ENCODE results near the gene NFIL3. TPM values are rescaled to one million over a fixed set of nuclear protein-coding genes. Genes with fewer than 3 reads are reported as not detected.

Gene NFIL3
- polyA plus RNA-seq, 3 donors: 16.3 to 273 (median 153) TPM

- 1 to 2% (median 1%) methylated on average over 67 of the region's 67 CpGs for WGBS, 3 donors
- H3K27ac ChIP-seq (ENCODE audit: low read depth, low read length): peak overlapping the region; percentile 100
Measured at GRCh38 chr9:91424403-91425176, 958 bp upstream of the NFIL3 start.

- peak overlapping the region; percentile 100 for H3K27ac ChIP-seq (ENCODE audit: low read depth, low read length)
- WGBS, 3 donors: 0 to 2% (median 1%) methylated on average over 60 to 74 of the region's 76 CpGs
Measured at GRCh38 chr9:91422758-91423711, 597 bp downstream of the NFIL3 start.

GRCh38 chr9:91421971-91422757, 1.5 kb downstream of the NFIL3 start:
- 1 to 5% (median 2%) methylated on average over 16 of the region's 16 CpGs for WGBS, 3 donors
- peak overlapping the region; percentile 100 for H3K27ac ChIP-seq (ENCODE audit: low read depth, low read length)

GRCh38 chr9:91421128-91421765, 2.4 kb downstream of the NFIL3 start:
- peak overlapping the region; percentile 79 for H3K27ac ChIP-seq (ENCODE audit: low read depth, low read length)
- 1 to 2% (median 1%) methylated on average over 53 to 69 of the region's 69 CpGs for WGBS, 3 donors

GRCh38 chr9:91420501-91421127, 3.0 kb downstream of the NFIL3 start:
- H3K27ac ChIP-seq (ENCODE audit: low read depth, low read length): peak overlapping the region; percentile 79
- 21 to 53% (median 48%) methylated on average over 16 of the region's 16 CpGs for WGBS, 3 donors

- 44 to 53% (median 47%) methylated on average over 10 of the region's 10 CpGs for WGBS, 3 donors
- H3K27ac ChIP-seq (ENCODE audit: low read depth, low read length): peak overlapping the region; percentile 40
Measured at GRCh38 chr9:91419222-91420191, 4.1 kb downstream of the NFIL3 start.

GRCh38 chr9:91418215-91418610, 5.4 kb downstream of the NFIL3 start:
- H3K27ac ChIP-seq (ENCODE audit: low read depth, low read length): no peak overlapping the region

GRCh38 chr9:91417602-91418214, 5.9 kb downstream of the NFIL3 start:
- no peak overlapping the region for H3K27ac ChIP-seq (ENCODE audit: low read depth, low read length)
- WGBS, 3 donors: 50 to 82% (median 65%) methylated on average over 9 of the region's 9 CpGs

GRCh38 chr9:91416096-91416712, 7.4 kb downstream of the NFIL3 start:
- H3K27ac ChIP-seq (ENCODE audit: low read depth, low read length): no peak overlapping the region
- WGBS, 3 donors: 65 to 90% (median 68%) methylated on average over 4 of the region's 4 CpGs

GRCh38 chr9:91415290-91415689, 8.3 kb downstream of the NFIL3 start:
- WGBS, 3 donors: 63 to 98% (median 64%) methylated on average over 3 of the region's 3 CpGs
- H3K27ac ChIP-seq (ENCODE audit: low read depth, low read length): no peak overlapping the region

- no peak overlapping the region for H3K27ac ChIP-seq (ENCODE audit: low read depth, low read length)
- WGBS, 3 donors: 54 to 82% (median 75%) methylated on average over 2 of the region's 2 CpGs
Measured at GRCh38 chr9:91412941-91413340, 10.7 kb downstream of the NFIL3 start.

- WGBS, 3 donors: 40 to 54% (median 41%) methylated on average over 5 of the region's 5 CpGs
- H3K27ac ChIP-seq (ENCODE audit: low read depth, low read length): no peak overlapping the region
Measured at GRCh38 chr9:91411096-91411771, 12.4 kb downstream of the NFIL3 start.

GRCh38 chr9:91410161-91410560, 13.5 kb downstream of the NFIL3 start:
- 93 to 95% (median 95%) methylated on average over 12 of the region's 12 CpGs for WGBS, 3 donors
- no peak overlapping the region for H3K27ac ChIP-seq (ENCODE audit: low read depth, low read length)

GRCh38 chr9:91408475-91408874, 15.2 kb downstream of the NFIL3 start:
- 92 to 100% (median 95%) methylated on average over 1 of the region's 1 CpG for WGBS, 3 donors
- no peak overlapping the region for H3K27ac ChIP-seq (ENCODE audit: low read depth, low read length)

GRCh38 chr9:91407580-91408318, 15.9 kb downstream of the NFIL3 start:
- no peak overlapping the region for H3K27ac ChIP-seq (ENCODE audit: low read depth, low read length)
- 73 to 92% (median 73%) methylated on average over 12 of the region's 12 CpGs for WGBS, 3 donors

Data from adipose tissue (tissue), 3 donors.